ENCODE data around the gene PRPF8. TPM values are rescaled to one million over a fixed set of nuclear protein-coding genes. Genes with fewer than 3 reads are reported as not detected.

Gene PRPF8
- total and polyA plus RNA-seq, 2 of the 13 experiments (the other 11 are each of a cell fraction or from before 2014, with no cell fraction given), result 112 to 179 TPM

- no peak for TF ChIP-seq ZNF781 (CRISPR knock-in tag; IDR thresholded peaks at IDR 0.05; ENCODE audit: borderline replicate concordance, not compliant biosample characterization)
- no peak for TF ChIP-seq DNMT1 (CRISPR knock-in tag; IDR thresholded peaks at IDR 0.05)
- no peak for TF ChIP-seq ATF1 (CRISPR knock-in tag; IDR thresholded peaks at IDR 0.05)
- TF ChIP-seq ERF (CRISPR knock-in tag; IDR thresholded peaks at IDR 0.05), result peak; percentile 18; the same call in 1 of the 2 replicates
- TF ChIP-seq PRPF4 (IDR thresholded peaks at IDR 0.05; ENCODE audit: low read depth, low read length, poor library complexity, severe bottlenecking), result no peak
- no peak for TF ChIP-seq ZNF232 (CRISPR knock-in tag; IDR thresholded peaks at IDR 0.05; ENCODE audit: borderline replicate concordance)
- no peak for TF ChIP-seq ZBTB21 (CRISPR knock-in tag; IDR thresholded peaks at IDR 0.05)
- no peak for TF ChIP-seq ZBTB49 (CRISPR knock-in tag; IDR thresholded peaks at IDR 0.05; ENCODE audit: borderline replicate concordance)
- peak; percentile 80; the same call in 1 of the 2 replicates for TF ChIP-seq ZNF607 (CRISPR knock-in tag; IDR thresholded peaks at IDR 0.05; ENCODE audit: borderline replicate concordance)
- no peak for TF ChIP-seq SMYD3 (CRISPR knock-in tag; IDR thresholded peaks at IDR 0.05)
- TF ChIP-seq PHB2 (IDR thresholded peaks at IDR 0.05; ENCODE audit: partially characterized antibody), result no peak
- TF ChIP-seq CEBPB (IDR thresholded peaks at IDR 0.05; ENCODE audit: borderline replicate concordance, low read depth, low read length), result no peak
- no peak for TF ChIP-seq TFE3 (CRISPR knock-in tag; IDR thresholded peaks at IDR 0.05)
- TF ChIP-seq HOXA9 (CRISPR knock-in tag; IDR thresholded peaks at IDR 0.05; ENCODE audit: borderline replicate concordance), result 0 out of 2 replicates have a peak, but pooled peaks have one; percentile 51
- TF ChIP-seq ZNF780A (CRISPR knock-in tag; IDR thresholded peaks at IDR 0.05), result no peak
- peak; percentile 58 for TF ChIP-seq ZNF883 (CRISPR knock-in tag; IDR thresholded peaks at IDR 0.05; ENCODE audit: not compliant biosample characterization)
- no peak for TF ChIP-seq PAXIP1 (CRISPR knock-in tag; conservative IDR thresholded peaks at IDR 0.05)
- no peak for TF ChIP-seq DBP (CRISPR knock-in tag; IDR thresholded peaks at IDR 0.05; ENCODE audit: not compliant biosample characterization)
- no peak for TF ChIP-seq TCF7 (IDR thresholded peaks at IDR 0.05; ENCODE audit: low read depth)
These were observed 40.4 kb upstream of the PRPF8 start (continued) for GRCh38 chr17:1724869-1725641.
